HUES48 (cell line): ENCODE measurements around the gene MSL3B.

ENCODE experiments used
- H3K27ac ChIP-seq: one replicate; pipeline ENCODE4 v1.7.0; 2013; ENCODE audit warnings: low read depth, low read length, inconsistent platforms
- H3K27me3 ChIP-seq: 2 replicates; pipeline ENCODE4 v1.6.1; 2013; ENCODE audit warnings: mild to moderate bottlenecking, low read length; ENCODE audit not compliant: control insufficient read depth, insufficient read depth
- H3K36me3 ChIP-seq: 2 replicates; pipeline ENCODE4 v1.6.1; 2013; ENCODE audit warnings: low read length; ENCODE audit not compliant: control insufficient read depth, insufficient read depth
- H3K4me1 ChIP-seq: 2 replicates; pipeline ENCODE4 v1.6.1; 2013; ENCODE audit warnings: mild to moderate bottlenecking, low read length; ENCODE audit not compliant: control insufficient read depth, insufficient read depth
- H3K4me3 ChIP-seq: 2 replicates; pipeline ENCODE4 v1.5.1; 2013; ENCODE audit warnings: mild to moderate bottlenecking, low read depth, low read length
- H3K9ac ChIP-seq: 2 replicates; pipeline ENCODE4 v1.6.1; 2013; ENCODE audit warnings: mild to moderate bottlenecking, low read depth, low read length, moderate library complexity
- H3K9me3 ChIP-seq: 2 replicates; pipeline ENCODE4 v1.6.1; 2013; ENCODE audit warnings: low read length; ENCODE audit not compliant: control insufficient read depth, insufficient read depth

The MSL3B gene

DNA sequence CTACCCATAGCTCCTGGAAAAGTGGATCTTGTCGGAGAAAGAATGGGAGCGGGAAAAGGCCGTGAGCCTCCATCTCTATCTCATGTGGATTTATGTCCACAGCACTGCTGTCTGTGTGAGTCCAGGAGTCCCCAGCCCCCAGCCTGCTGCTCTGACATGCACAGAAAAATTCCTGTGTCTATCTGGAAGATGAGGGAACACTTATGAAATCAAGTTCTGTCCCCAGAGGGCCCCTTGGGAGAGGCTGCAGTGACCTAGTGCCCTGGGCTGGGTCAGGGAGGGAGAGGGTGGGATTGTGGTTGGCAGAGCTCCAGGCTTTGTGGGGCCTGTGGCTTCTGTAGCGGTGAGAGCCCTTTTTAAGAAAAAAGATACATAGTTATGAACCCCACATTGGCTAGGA, 51.4 kb downstream of the MSL3B start:
- Histone ChIP-seq H3K4me1 (no peaks in the 10 kb centered on the region), H3K4me3 (no peak overlapping the region), H3K36me3 (no peaks in the 10 kb centered on the region), H3K9ac (no peak overlapping the region), H3K27ac (no peak overlapping the region), H3K9me3 (no peaks in the 10 kb centered on the region), H3K27me3 (no peaks in the 10 kb centered on the region)

DNA sequence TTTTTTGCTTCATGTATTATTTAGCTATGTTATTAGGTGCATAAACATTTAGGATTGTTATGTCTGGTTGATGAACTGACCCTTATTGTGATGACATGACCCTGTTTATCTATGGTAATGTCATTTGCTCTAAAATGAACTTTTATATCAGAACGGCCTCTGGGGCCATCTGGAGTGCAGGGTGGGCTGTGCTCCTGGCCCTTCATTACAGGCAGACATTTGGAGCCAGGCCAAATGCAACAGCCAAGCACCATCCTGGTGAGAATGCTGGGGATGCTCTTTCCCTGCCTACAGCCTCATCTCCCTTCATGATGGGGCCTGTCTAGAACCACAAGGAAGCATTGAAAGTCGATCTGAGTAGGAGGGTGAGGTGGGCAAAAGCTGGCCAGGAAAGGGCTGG, 51.9 kb downstream of the MSL3B start:
- Histone ChIP-seq H3K27me3 (no peaks in the 10 kb centered on the region), H3K9me3 (no peaks in the 10 kb centered on the region), H3K4me1 (no peaks in the 10 kb centered on the region), H3K27ac (no peak overlapping the region), H3K4me3 (no peak overlapping the region), H3K9ac (no peak overlapping the region), H3K36me3 (no peaks in the 10 kb centered on the region)

DNA sequence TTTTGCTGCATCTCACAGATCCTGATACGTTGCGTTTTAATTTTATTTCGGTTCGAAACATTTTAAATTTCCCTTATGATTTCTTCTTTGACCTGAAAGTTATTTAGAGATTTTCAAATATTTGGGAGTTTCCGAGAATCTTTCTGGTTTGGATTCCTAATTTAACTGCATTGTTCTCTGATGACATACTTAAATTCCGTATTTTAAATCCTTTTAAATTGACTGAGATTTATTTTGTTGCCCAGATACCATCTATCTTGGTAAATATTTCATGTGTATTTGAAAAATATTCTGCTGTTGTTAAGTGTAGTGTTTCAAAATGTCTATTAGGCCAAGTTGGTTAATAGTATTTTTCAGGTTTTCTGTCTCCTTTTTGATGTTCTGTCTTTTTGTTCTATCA, 52.3 kb downstream of the MSL3B start:
- Histone ChIP-seq H3K27me3 (no peaks in the 10 kb centered on the region), H3K9ac (no peak overlapping the region)

More for the DNA sequence above, 52.3 kb downstream of the MSL3B start:
- peaks cover 1% of the 10 kb centered on the region; the same call in 1 of the 2 replicates for H3K9me3 ChIP-seq
- H3K36me3 ChIP-seq, result no peaks in the 10 kb centered on the region
- H3K4me1 ChIP-seq, result no peaks in the 10 kb centered on the region
- no peak overlapping the region for H3K27ac ChIP-seq
- no peak overlapping the region for H3K4me3 ChIP-seq
